B cell (primary cell): ENCODE data around the gene DPH1. TPM values are rescaled to one million over a fixed set of nuclear protein-coding genes. Genes with fewer than 3 reads are reported as not detected.

Experiments
- ATAC-seq: fragments of 200-7000 bp; cut with Tn5 transposase; one replicate; pipeline ENCODE4 v1.10.0; 2021; ENCODE audit warnings: low read depth, mild to moderate bottlenecking, moderate number of reproducible peaks, moderate library complexity
- CTCF ChIA-PET: fragments of 350-600 bp; sonication (Branson Sonifier 250); formaldehyde crosslinking; loops from one replicate; lab custom pipeline; 2021; ENCODE audit warnings: antibody characterized with exemption, inconsistent platforms; lab: Charles Lee
- POLR2A ChIA-PET: fragments of 350-600 bp; sonication (Branson Sonifier 250); formaldehyde crosslinking; loops from one replicate; lab custom pipeline; 2021; ENCODE audit warnings: antibody characterized with exemption; lab: Charles Lee
- DNase-seq: peaks from one replicate; pipeline ENCODE4 v3.0.0; 2013
- H2AFZ ChIP-seq: 2 replicates; pipeline ENCODE4 v1.6.1; 2012; ENCODE audit warnings: mild to moderate bottlenecking, low read depth, low read length; ENCODE audit not compliant: insufficient read depth, poor library complexity, severe bottlenecking
- H3K27ac ChIP-seq, 2 donors: 1 replicate in 1 of 2; 2 replicates in 1 of 2; pipeline ENCODE4 v1.5.1; 2012 to 2013; ENCODE audit warnings: low read length in 2 of 2, mild to moderate bottlenecking in 2 of 2, moderate library complexity in 1 of 2
- H3K27me3 ChIP-seq, 4 experiments: fragments of 200-600 bp in 1 of 4; sonication (generic) in 1 of 4; replicated peaks in 1 of 4; 1 replicate in 2 of 4; 2 replicates in 2 of 4; pipeline versions ENCODE4 v1.6.1 to v1.7.0; 2013 to 2016; ENCODE audit warnings: low read length in 3 of 4, mild to moderate bottlenecking in 2 of 4, mixed read lengths in 1 of 4, moderate library complexity in 1 of 4; ENCODE audit not compliant: insufficient read depth in 4 of 4, control insufficient read depth in 3 of 4; ENCODE audit errors: control extremely low read depth in 1 of 4
- H3K36me3 ChIP-seq, 2 experiments: replicated peaks in 1 of 2; 1 replicate in 1 of 2; 2 replicates in 1 of 2; pipeline versions ENCODE4 v1.6.1 to v1.7.1; 2013; ENCODE audit warnings: low read length in 1 of 2; ENCODE audit not compliant: insufficient read depth in 2 of 2, control insufficient read depth in 1 of 2; ENCODE audit errors: control extremely low read depth in 1 of 2, extremely low read depth in 1 of 2
- H3K4me1 ChIP-seq, 2 donors: fragments of 200-600 bp in 1 of 2; sonication (generic) in 1 of 2; 1 replicate in 1 of 2; 2 replicates in 1 of 2; pipeline versions ENCODE4 v1.5.1 to v1.6.1; 2013 to 2017; ENCODE audit warnings: low read length in 2 of 2; ENCODE audit not compliant: control insufficient read depth in 2 of 2, insufficient read depth in 2 of 2
- H3K4me2 ChIP-seq: replicated peaks from 2 replicates; pipeline ENCODE3; 2012; ENCODE audit warnings: mild to moderate bottlenecking, low read depth, low read length; ENCODE audit not compliant: poor library complexity, severe bottlenecking
- H3K4me3 ChIP-seq, 5 experiments: fragments of 200-600 bp in 1 of 5; sonication (generic) in 1 of 5; 1 replicate in 3 of 5; 2 replicates in 2 of 5; pipeline versions ENCODE4 v1.5.1 to v1.7.0; 2011 to 2016; ENCODE audit warnings: low read length in 4 of 5, mild to moderate bottlenecking in 4 of 5, low read depth in 2 of 5, control low read depth in 1 of 5, moderate library complexity in 1 of 5; ENCODE audit not compliant: insufficient read depth in 1 of 5; ENCODE audit errors: control extremely low read depth in 1 of 5, extremely low read depth in 1 of 5
- H3K79me2 ChIP-seq: fragments of 200-600 bp; sonication (generic); one replicate; pipeline ENCODE4 v1.6.0; 2016; ENCODE audit warnings: low read length; ENCODE audit not compliant: control insufficient read depth, insufficient read depth
- H3K9ac ChIP-seq: fragments of 200-600 bp; sonication (generic); 2 replicates; pipeline ENCODE4 v1.6.1; 2017; ENCODE audit warnings: mild to moderate bottlenecking, low read length, moderate library complexity
- H3K9me3 ChIP-seq, 3 donors: one replicate each; pipeline versions ENCODE4 v1.6.1 to v1.7.1; 2013; ENCODE audit warnings: low read length in 2 of 3; ENCODE audit not compliant: control insufficient read depth in 2 of 3, insufficient read depth in 1 of 3; ENCODE audit errors: control extremely low read depth in 1 of 3
- H4K20me1 ChIP-seq: 2 replicates; pipeline ENCODE4 v1.6.0; 2012; ENCODE audit warnings: mild to moderate bottlenecking, low read length; ENCODE audit not compliant: insufficient read depth, control insufficient read depth, poor library complexity, severe bottlenecking
- H3K27ac Mint-ChIP-seq: one replicate; pipeline ENCODE4 v1.8.0; 2021; ENCODE audit warnings: mixed read lengths
- H3K27me3 Mint-ChIP-seq: one replicate; pipeline ENCODE4 v1.8.0; 2021; ENCODE audit warnings: mixed read lengths
- H3K4me1 Mint-ChIP-seq: one replicate; pipeline ENCODE4 v1.8.0; 2021; ENCODE audit warnings: mixed read lengths
- H3K4me3 Mint-ChIP-seq: one replicate; pipeline ENCODE4 v1.8.0; 2021; ENCODE audit warnings: mixed read lengths
- H3K9me3 Mint-ChIP-seq: one replicate; pipeline ENCODE4 v1.8.0; 2022; ENCODE audit warnings: mixed read lengths; ENCODE audit not compliant: insufficient read depth
- EZH2 ChIP-seq: IDR thresholded peaks from 2 replicates; pipeline ENCODE4 v1.6.1; 2012; ENCODE audit warnings: borderline replicate concordance, low read depth, mild to moderate bottlenecking, moderate library complexity, low read length; ENCODE audit not compliant: insufficient read depth, poor library complexity, severe bottlenecking
- WGBS: methylation state at CpG from one replicate; pipeline ENCODE4 v1.1.5; 2013; ENCODE audit warnings: missing lambda C conversion rate; ENCODE audit not compliant: insufficient coverage; 5-methylcytosine and 5-hydroxymethylcytosine counted together
- intact Hi-C: fragments of 100-400 bp; cut with micrococcal nuclease; formaldehyde crosslinking; loops from one replicate; pipeline ENCODE4 v1.10.0; 2022
- polyA plus RNA-seq: library from polyadenylated mRNA; depleted of rRNA; stranded (reverse); fragments of >200 nt; gene quantifications from 2 replicates; pipeline ENCODE4 v1.2.3, GENCODE V29; 2012
- total RNA-seq, 2 donors: library from RNA; stranded (reverse); fragments of 120-200 nt in 1 of 2; gene quantifications; 1 replicate in 1 of 2; 2 replicates in 1 of 2; pipeline versions ENCODE4 v1.2.3 to v1.2.4, GENCODE V29; 2013 to 2022
- TF ChIP-seq, protein P1 (sequence below): fragments of 200-600 bp; IDR thresholded peaks from one replicate; pipeline ENCODE4 v1.8.0; 2022; ENCODE audit warnings: antibody characterized with exemption, mild to moderate bottlenecking

DPH1 gene
- total and polyA plus RNA-seq, 2 donors (not counting 1 experiment from before 2014, with no cell fraction given): 83.6 to 105 TPM

DNA sequence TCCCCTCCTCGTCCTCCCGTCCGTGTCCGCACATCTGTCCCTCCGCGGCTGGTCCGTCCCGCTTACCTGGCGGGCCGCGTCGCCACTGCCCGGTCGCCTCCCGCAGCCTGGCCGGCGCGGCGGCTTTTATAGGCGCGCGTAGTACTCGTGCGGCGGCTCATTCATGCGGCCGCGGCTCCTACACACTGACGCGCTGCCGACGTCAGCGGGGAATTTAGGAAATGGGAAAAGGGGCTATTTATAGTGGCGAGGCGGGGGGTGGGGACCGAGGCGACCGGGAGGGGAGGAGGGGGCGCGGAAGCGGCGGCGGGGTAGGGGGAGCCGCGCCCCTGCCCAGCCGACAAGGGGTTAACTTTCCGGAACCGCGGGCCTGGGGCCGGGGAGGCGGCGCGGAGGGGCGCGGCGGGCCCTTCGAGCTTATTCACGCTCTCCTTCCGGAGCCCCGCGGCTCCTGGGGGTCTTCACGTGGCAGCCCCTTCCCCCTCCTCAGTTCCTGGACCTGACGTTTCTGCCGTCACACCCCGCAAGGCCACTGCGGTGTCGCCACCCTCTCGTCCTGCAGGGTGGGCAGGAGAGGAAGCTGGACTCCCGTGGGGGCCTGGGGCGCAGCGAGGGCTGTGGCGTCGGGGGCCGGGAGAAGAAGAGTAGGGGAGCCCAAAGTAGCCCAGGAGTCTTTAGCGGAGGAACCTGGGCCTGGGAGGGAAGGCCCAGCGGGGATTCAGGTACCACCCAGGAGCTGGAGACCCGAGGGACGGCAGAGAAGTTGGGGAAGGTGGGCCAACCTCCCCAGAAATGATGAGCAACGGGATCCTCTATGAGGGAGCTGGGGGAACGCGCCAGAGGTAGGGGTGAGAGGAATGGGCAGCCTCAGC is 21.3 kb downstream of the DPH1 start:
- Histone ChIP-seq H3K4me1 (peaks cover 45 to 62% of the 10 kb centered on the region in 2 donors), H3K27me3 (peaks cover 0 to 64% (median 18%) of the 10 kb centered on the region in 4 experiments), H3K9me3 (peaks cover 0 to 13% (median 0%) of the 10 kb centered on the region in 3 donors), H3K4me2 (peak overlapping the region; percentile 84), H3K4me3 (peak overlapping the region in 1 of 5 experiments; percentile 49), H3K79me2 (no peaks in the 10 kb centered on the region), H3K36me3 (no peaks in the 10 kb centered on the region), H3K9ac (no peak overlapping the region), H4K20me1 (peaks cover 26% of the 10 kb centered on the region), H3K27ac (no peak overlapping the region), H2AFZ (no peak overlapping the region)
- 4% methylated on average over 75 of the region's 81 CpGs for WGBS
- ChIA-PET POLR2A (no interaction called here), CTCF (interaction anchor here (0.9 to 2.7 kb wide), 3 partner anchors 193 to 302 kb away, joined by 3 to 28 read pairs (median 3); no protein-coding TSS in a partner anchor)
- H3K4me1 Mint-ChIP-seq: peaks cover 33% of the 10 kb centered on the region
- intact Hi-C loops: loop anchor here (5.0 to 10.0 kb wide), 2 partner anchors 146 to 286 kb away; partner anchors contain the start of genes SGSM2 and TSR1
- H3K27me3 Mint-ChIP-seq: peaks cover 11% of the 10 kb centered on the region
- no peak for ATAC-seq
- H3K27ac Mint-ChIP-seq: peak overlapping the region; percentile 26
- DNase-seq: peak; percentile 53
- H3K9me3 Mint-ChIP-seq: no peaks in the 10 kb centered on the region
- peak overlapping the region; percentile 62 for H3K4me3 Mint-ChIP-seq
- TF ChIP-seq, protein P1, sequence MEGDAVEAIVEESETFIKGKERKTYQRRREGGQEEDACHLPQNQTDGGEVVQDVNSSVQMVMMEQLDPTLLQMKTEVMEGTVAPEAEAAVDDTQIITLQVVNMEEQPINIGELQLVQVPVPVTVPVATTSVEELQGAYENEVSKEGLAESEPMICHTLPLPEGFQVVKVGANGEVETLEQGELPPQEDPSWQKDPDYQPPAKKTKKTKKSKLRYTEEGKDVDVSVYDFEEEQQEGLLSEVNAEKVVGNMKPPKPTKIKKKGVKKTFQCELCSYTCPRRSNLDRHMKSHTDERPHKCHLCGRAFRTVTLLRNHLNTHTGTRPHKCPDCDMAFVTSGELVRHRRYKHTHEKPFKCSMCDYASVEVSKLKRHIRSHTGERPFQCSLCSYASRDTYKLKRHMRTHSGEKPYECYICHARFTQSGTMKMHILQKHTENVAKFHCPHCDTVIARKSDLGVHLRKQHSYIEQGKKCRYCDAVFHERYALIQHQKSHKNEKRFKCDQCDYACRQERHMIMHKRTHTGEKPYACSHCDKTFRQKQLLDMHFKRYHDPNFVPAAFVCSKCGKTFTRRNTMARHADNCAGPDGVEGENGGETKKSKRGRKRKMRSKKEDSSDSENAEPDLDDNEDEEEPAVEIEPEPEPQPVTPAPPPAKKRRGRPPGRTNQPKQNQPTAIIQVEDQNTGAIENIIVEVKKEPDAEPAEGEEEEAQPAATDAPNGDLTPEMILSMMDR: no peak

DNA sequence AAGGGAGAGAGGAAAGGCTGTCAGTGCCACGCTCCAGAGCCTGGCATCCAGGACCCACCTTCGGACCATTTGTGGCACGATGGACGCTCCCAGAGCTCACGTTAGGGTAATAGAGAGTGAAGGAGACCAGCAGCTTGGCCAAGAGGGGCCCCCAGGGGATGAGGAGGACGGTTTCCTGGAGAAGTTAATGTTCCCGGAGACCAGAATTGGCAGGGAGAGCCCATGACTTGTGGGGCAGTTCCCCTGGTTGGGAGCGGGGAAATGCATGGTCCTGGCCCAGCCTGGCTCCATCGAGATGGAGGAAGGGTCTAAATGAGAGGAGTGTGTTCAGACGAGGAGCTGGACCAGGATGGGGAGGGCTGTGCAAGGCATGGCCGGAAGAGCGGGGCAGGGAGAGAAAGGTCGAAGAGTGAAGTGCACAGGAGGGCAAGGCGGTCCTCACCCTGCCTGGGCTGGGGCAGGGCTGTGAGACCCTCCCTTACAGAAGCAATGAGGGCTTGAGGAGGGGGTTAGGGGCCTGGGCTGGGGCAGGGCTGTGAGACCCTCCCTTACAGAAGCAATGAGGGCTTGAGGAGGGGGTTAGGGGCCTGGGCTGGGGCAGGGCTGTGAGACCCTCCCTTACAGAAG is 22.1 kb downstream of the DPH1 start:
- intact Hi-C loops: loop anchor here (5.0 to 10.0 kb wide), 2 partner anchors 147 to 285 kb away; partner anchors contain the start of genes SGSM2 and TSR1
- peaks cover 50 to 68% of the 10 kb centered on the region in 2 donors for H3K4me1 ChIP-seq
- H3K9me3 Mint-ChIP-seq: no peaks in the 10 kb centered on the region

More for the DNA sequence above, 22.1 kb downstream of the DPH1 start:
- no peaks in the 10 kb centered on the region for H3K79me2 ChIP-seq
- H4K20me1 ChIP-seq: peaks cover 31% of the 10 kb centered on the region
- ATAC-seq (no peak), DNase-seq (no peak)
- no peak overlapping the region for H3K27ac ChIP-seq
- peaks cover 0 to 13% (median 0%) of the 10 kb centered on the region in 3 donors for H3K9me3 ChIP-seq
- no peak overlapping the region for H3K4me2 ChIP-seq
- H3K4me3 ChIP-seq: no peak overlapping the region
- H3K36me3 ChIP-seq: no peaks in the 10 kb centered on the region
- no peak overlapping the region for H2AFZ ChIP-seq
- no peak overlapping the region for H3K9ac ChIP-seq
- 38% methylated on average over 12 of the region's 14 CpGs for WGBS
- CTCF ChIA-PET: interaction anchor here (0.9 to 2.7 kb wide), 3 partner anchors 192 to 302 kb away, joined by 3 to 28 read pairs (median 3); no protein-coding TSS in a partner anchor
- TF ChIP-seq, protein P1: no peak
- TF ChIP-seq EZH2: no peak
- Mint-ChIP-seq H3K4me1 (peaks cover 36% of the 10 kb centered on the region), H3K27ac (peak overlapping the region; percentile 8), H3K4me3 (peak overlapping the region; percentile 59), H3K27me3 (peaks cover 11% of the 10 kb centered on the region)
- H3K27me3 ChIP-seq: peaks cover 0 to 68% (median 20%) of the 10 kb centered on the region in 4 experiments
- POLR2A ChIA-PET: no interaction called here
